GM12892 (cell line): Measurements from ENCODE around the gene PRPF4.

Source experiments
- POLR2A ChIP-seq: IDR thresholded peaks from 2 replicates; pipeline ENCODE4 v1.6.1; 2011; ENCODE audit warnings: low read depth, low read length, control low read depth
- POLR2AphosphoS5 ChIP-seq: IDR thresholded peaks from 2 replicates; pipeline ENCODE4 v1.6.1; 2011; ENCODE audit warnings: low read depth, low read length, control low read depth
- TAF1 ChIP-seq: IDR thresholded peaks from 2 replicates; pipeline ENCODE4 v1.6.1; 2011; ENCODE audit warnings: low read depth, mild to moderate bottlenecking, control low read depth, low read length, borderline replicate concordance

- TF ChIP-seq TAF1 (no peak), POLR2AphosphoS5 (no peak), POLR2A (no peak)
Observed at GRCh38 chr9:113274474-113275156, 843 bp upstream of the PRPF4 start.
